Fibroblast of lung (primary cell): Measurements from ENCODE around the gene CRYGA. TPM values are rescaled to one million over a fixed set of nuclear protein-coding genes. Genes with fewer than 3 reads are reported as not detected.

Source experiments
- DNase-seq, 2 donors: peaks; one replicate each; pipeline versions ENCODE4 v3.0.0 to v3.0.0-alpha.2; 2010; ENCODE audit warnings: low read depth in 2 of 2
- H2AFZ ChIP-seq: 2 replicates; pipeline ENCODE4 v1.5.1; 2012; ENCODE audit warnings: low read length, control low read depth, inconsistent platforms
- H3K27ac ChIP-seq: 2 replicates; pipeline ENCODE4 v1.5.1; 2011; ENCODE audit warnings: low read length, control low read depth; ENCODE audit not compliant: insufficient read depth
- H3K27me3 ChIP-seq: 2 replicates; pipeline ENCODE4 v1.5.1; 2011; ENCODE audit warnings: mild to moderate bottlenecking, low read length; ENCODE audit not compliant: control insufficient read depth, insufficient read depth
- H3K36me3 ChIP-seq: 2 replicates; pipeline ENCODE4 v1.5.1; 2011; ENCODE audit warnings: low read length; ENCODE audit not compliant: control insufficient read depth, insufficient read depth
- H3K4me1 ChIP-seq: 2 replicates; pipeline ENCODE4 v1.5.1; 2011; ENCODE audit warnings: low read length; ENCODE audit not compliant: control insufficient read depth, insufficient read depth; ENCODE audit errors: extremely low read depth
- H3K4me2 ChIP-seq: 2 replicates; pipeline ENCODE4 v1.5.1; 2011; ENCODE audit warnings: low read length, control low read depth; ENCODE audit not compliant: insufficient read depth; ENCODE audit errors: extremely low read depth
- H3K4me3 ChIP-seq, 4 experiments: fragments of 200-600 bp in 1 of 4; sonication (generic) in 1 of 4; replicated peaks in 1 of 4; 2 replicates each; pipeline ENCODE4 v1.5.1; 2011 to 2016; ENCODE audit warnings: low read length in 4 of 4, low read depth in 3 of 4, mild to moderate bottlenecking in 3 of 4, control low read depth in 2 of 4, inconsistent platforms in 1 of 4, mixed read lengths in 1 of 4; ENCODE audit not compliant: insufficient read depth in 1 of 4; ENCODE audit errors: control extremely low read depth in 1 of 4
- H3K79me2 ChIP-seq: 2 replicates; pipeline ENCODE4 v1.5.1; 2012; ENCODE audit warnings: mild to moderate bottlenecking, low read length, inconsistent platforms; ENCODE audit not compliant: control insufficient read depth, insufficient read depth
- H3K9ac ChIP-seq: 2 replicates; pipeline ENCODE4 v1.5.1; 2011; ENCODE audit warnings: mild to moderate bottlenecking, low read length, control low read depth; ENCODE audit not compliant: insufficient read depth
- H3K9me3 ChIP-seq: 2 replicates; pipeline ENCODE4 v1.5.1; 2012; ENCODE audit warnings: low read depth, low read length; ENCODE audit not compliant: control insufficient read depth, insufficient read depth
- H4K20me1 ChIP-seq: 2 replicates; pipeline ENCODE4 v1.5.1; 2011; ENCODE audit warnings: low read length; ENCODE audit not compliant: control insufficient read depth, insufficient read depth; ENCODE audit errors: extremely low read depth
- EZH2 ChIP-seq: IDR thresholded peaks from 2 replicates; pipeline ENCODE4 v1.5.1; 2012; ENCODE audit warnings: low read length, control low read depth, mild to moderate bottlenecking; ENCODE audit errors: missing control alignments
- polyA minus RNA-seq: library from RNA; depleted of rRNA, polyadenylated mRNA; stranded (reverse); fragments of >200 nt; gene quantifications from 2 replicates; pipeline ENCODE4 v1.2.3, GENCODE V29; 2011; ENCODE audit warnings: low replicate concordance
- polyA plus RNA-seq, 2 donors: library from polyadenylated mRNA; depleted of rRNA in 1 of 2; stranded (reverse) in 1 of 2; unstranded in 1 of 2; fragments of >200 nt; gene quantifications; 2 replicates each; pipeline ENCODE4 v1.2.1, GENCODE V29; 2011 to 2012; ENCODE audit warnings: missing spikeins in 1 of 2
- total RNA-seq: library from RNA; depleted of rRNA; stranded (reverse); fragments of >200 nt; gene quantifications from 2 replicates; pipeline ENCODE4 v1.2.1, GENCODE V29; 2014
- TF ChIP-seq, protein P1 (sequence below), 2 donors: IDR thresholded peaks in 1 of 2; conservative IDR thresholded peaks in 1 of 2; 1 replicate in 1 of 2; 2 replicates in 1 of 2; pipeline ENCODE4 v1.5.1; 2011 to 2012; ENCODE audit warnings: low read length in 2 of 2, control low read depth in 1 of 2, inconsistent platforms in 1 of 2, low read depth in 1 of 2, mild to moderate bottlenecking in 1 of 2

The CRYGA gene
- total RNA-seq (not detected in 2 replicates), polyA plus RNA-seq (not detected in 2 replicates), polyA minus RNA-seq (not detected in 2 replicates)
- polyA plus RNA-seq (2012): not detected in 2 replicates

- no peak within 1 kb of the TSS for H3K27ac ChIP-seq
These were observed at the start of gene CRYGA for GRCh38 chr2:208163489-208163888. Gene CRYGA (minus strand): TSS chr2:208163589. CDS start chr2:208163556, 33 bp downstream.

GRCh38 chr2:208210688-208211451 lies 47.5 kb upstream of the CRYGA start:
- Histone ChIP-seq H3K36me3 (no peaks in the 10 kb centered on the region), H3K27me3 (no peaks in the 10 kb centered on the region), H3K9me3 (no peaks in the 10 kb centered on the region), H3K9ac (no peak overlapping the region), H3K27ac (no peak overlapping the region), H3K4me2 (no peak overlapping the region), H3K4me3 (no peak overlapping the region), H3K79me2 (no peaks in the 10 kb centered on the region), H2AFZ (no peak overlapping the region), H4K20me1 (no peaks in the 10 kb centered on the region), H3K4me1 (no peaks in the 10 kb centered on the region)
- no peak for TF ChIP-seq EZH2
- TF ChIP-seq, protein P1, sequence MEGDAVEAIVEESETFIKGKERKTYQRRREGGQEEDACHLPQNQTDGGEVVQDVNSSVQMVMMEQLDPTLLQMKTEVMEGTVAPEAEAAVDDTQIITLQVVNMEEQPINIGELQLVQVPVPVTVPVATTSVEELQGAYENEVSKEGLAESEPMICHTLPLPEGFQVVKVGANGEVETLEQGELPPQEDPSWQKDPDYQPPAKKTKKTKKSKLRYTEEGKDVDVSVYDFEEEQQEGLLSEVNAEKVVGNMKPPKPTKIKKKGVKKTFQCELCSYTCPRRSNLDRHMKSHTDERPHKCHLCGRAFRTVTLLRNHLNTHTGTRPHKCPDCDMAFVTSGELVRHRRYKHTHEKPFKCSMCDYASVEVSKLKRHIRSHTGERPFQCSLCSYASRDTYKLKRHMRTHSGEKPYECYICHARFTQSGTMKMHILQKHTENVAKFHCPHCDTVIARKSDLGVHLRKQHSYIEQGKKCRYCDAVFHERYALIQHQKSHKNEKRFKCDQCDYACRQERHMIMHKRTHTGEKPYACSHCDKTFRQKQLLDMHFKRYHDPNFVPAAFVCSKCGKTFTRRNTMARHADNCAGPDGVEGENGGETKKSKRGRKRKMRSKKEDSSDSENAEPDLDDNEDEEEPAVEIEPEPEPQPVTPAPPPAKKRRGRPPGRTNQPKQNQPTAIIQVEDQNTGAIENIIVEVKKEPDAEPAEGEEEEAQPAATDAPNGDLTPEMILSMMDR (conservative IDR thresholded peaks at IDR 0.05 in 1 of 2, IDR thresholded peaks at IDR 0.05 in 1 of 2; ENCODE audit: low read depth in 1 of 2, low read length in 2 of 2): no peak
- DNase-seq: no peak

More at GRCh38 chr2:208163489-208163888, at the start of gene CRYGA:
- no peak for DNase-seq
- Histone ChIP-seq H3K9me3 (no peaks in the 10 kb centered on the region), H3K9ac (no peak within 1 kb of the TSS), H3K79me2 (no peaks in the 10 kb centered on the region), H4K20me1 (no peaks in the 10 kb centered on the region), H3K4me3 (no peak within 1 kb of the TSS), H3K4me1 (no peaks in the 10 kb centered on the region), H3K27me3 (no peaks in the 10 kb centered on the region), H3K36me3 (no peaks in the 10 kb centered on the region), H3K4me2 (no peak within 1 kb of the TSS), H2AFZ (no peak within 1 kb of the TSS)
- TF ChIP-seq, protein P1 (conservative IDR thresholded peaks at IDR 0.05 in 1 of 2, IDR thresholded peaks at IDR 0.05 in 1 of 2; ENCODE audit: low read depth in 1 of 2, low read length in 2 of 2): no peak
- no peak for TF ChIP-seq EZH2

GRCh38 chr2:208208335-208209085 lies 45.1 kb upstream of the CRYGA start:
- Histone ChIP-seq H3K79me2 (no peaks in the 10 kb centered on the region), H3K9ac (no peak overlapping the region), H3K27me3 (no peaks in the 10 kb centered on the region), H3K4me3 (no peak overlapping the region), H3K27ac (no peak overlapping the region), H3K4me1 (no peaks in the 10 kb centered on the region), H3K36me3 (no peaks in the 10 kb centered on the region), H3K9me3 (no peaks in the 10 kb centered on the region), H4K20me1 (no peaks in the 10 kb centered on the region), H3K4me2 (no peak overlapping the region), H2AFZ (no peak overlapping the region)
- no peak for DNase-seq
- TF ChIP-seq, protein P1 (conservative IDR thresholded peaks at IDR 0.05 in 1 of 2, IDR thresholded peaks at IDR 0.05 in 1 of 2; ENCODE audit: low read depth in 1 of 2, low read length in 2 of 2): no peak
- no peak for TF ChIP-seq EZH2
